HEK293 (cell line): ENCODE results near the gene SRSF2.
A peak's percentile ranks its signal among the peaks of the same experiment; 100 is the strongest.

Experiments used
- CTCF ChIA-PET: fragments of 350-600 bp; formaldehyde crosslinking; extraction: SDS; loops from one replicate; lab custom pipeline; 2021; ENCODE audit warnings: antibody characterized with exemption; lab: Yijun Ruan, JAX
- POLR2A ChIA-PET: fragments of 300-600 bp; formaldehyde crosslinking; extraction: SDS; loops from one replicate; lab custom pipeline; 2020; ENCODE audit warnings: antibody characterized with exemption, inconsistent platforms; lab: Yijun Ruan, JAX
- H3K27ac ChIP-seq: fragments of 200-500 bp; sonication (Bioruptor generic); 2 replicates; pipeline ENCODE4 v1.5.1; 2014; ENCODE audit warnings: low read depth, low read length, control low read depth, inconsistent platforms; ENCODE audit errors: extremely low read depth
- H3K36me3 ChIP-seq, 2 experiments: fragments of 200-500 bp in 1 of 2; sonication (Bioruptor generic) in 1 of 2; 1 replicate in 1 of 2; 2 replicates in 1 of 2; pipeline ENCODE4 v1.5.1; 2014 to 2017; ENCODE audit warnings: inconsistent platforms in 2 of 2, low read length in 2 of 2; ENCODE audit not compliant: control insufficient read depth in 2 of 2, insufficient read depth in 1 of 2
- H3K4me1 ChIP-seq: fragments of 200-500 bp; sonication (Bioruptor generic); 2 replicates; pipeline ENCODE4 v1.5.1; 2014; ENCODE audit warnings: mild to moderate bottlenecking, low read length, inconsistent platforms; ENCODE audit not compliant: control insufficient read depth, insufficient read depth
- H3K4me3 ChIP-seq: 2 replicates; pipeline ENCODE4 v1.5.1; 2011; ENCODE audit warnings: low read depth, mild to moderate bottlenecking, control low read depth, low read length, moderate library complexity
- H3K9me3 ChIP-seq: fragments of 200-500 bp; sonication (Bioruptor generic); 2 replicates; pipeline ENCODE4 v1.5.1; 2014; ENCODE audit warnings: low read depth, low read length, inconsistent platforms; ENCODE audit not compliant: control insufficient read depth, insufficient read depth
- GLIS2 ChIP-seq: fragments of 450-650 bp; formaldehyde crosslinking; IDR thresholded peaks from 2 replicates; pipeline ENCODE4 v1.5.1; 2016; ENCODE audit warnings: missing biosample characterization, missing genetic modification characterization
- HOXA7 ChIP-seq: sonication (generic); formaldehyde crosslinking; IDR thresholded peaks from 2 replicates; pipeline ENCODE4 v1.8.1; 2022; ENCODE audit warnings: missing genetic modification reagents, borderline replicate concordance
- IKZF3 ChIP-seq: fragments of 450-650 bp; IDR thresholded peaks from 2 replicates; pipeline ENCODE4 v1.5.0; 2018; ENCODE audit warnings: missing biosample characterization, mild to moderate bottlenecking, missing genetic modification characterization, moderate library complexity
- ZNF114 ChIP-seq: fragments of 450-650 bp; formaldehyde crosslinking; IDR thresholded peaks from 2 replicates; pipeline ENCODE4 v1.5.0; 2017; ENCODE audit warnings: missing biosample characterization, missing genetic modification characterization
- ZNF18 ChIP-seq: fragments of 450-650 bp; formaldehyde crosslinking; IDR thresholded peaks from 2 replicates; pipeline ENCODE4 v1.5.1; 2016; ENCODE audit warnings: missing biosample characterization, missing genetic modification characterization
- ZNF302 ChIP-seq: fragments of 450-650 bp; formaldehyde crosslinking; IDR thresholded peaks from 2 replicates; pipeline ENCODE4 v1.5.1; 2016; ENCODE audit warnings: missing biosample characterization, missing genetic modification characterization, low read depth
- ZNF341 ChIP-seq: fragments of 450-650 bp; formaldehyde crosslinking; IDR thresholded peaks from 2 replicates; pipeline ENCODE4; 2016; ENCODE audit warnings: low read depth, missing biosample characterization, missing genetic modification characterization
- ZNF37A ChIP-seq: fragments of 450-650 bp; IDR thresholded peaks from 2 replicates; pipeline ENCODE4 v1.5.1; 2018; ENCODE audit warnings: missing biosample characterization, missing genetic modification characterization
- ZNF433 ChIP-seq: fragments of 450-650 bp; formaldehyde crosslinking; IDR thresholded peaks from 2 replicates; pipeline ENCODE4 v1.5.1; 2016; ENCODE audit warnings: missing biosample characterization, missing genetic modification characterization, low read depth
- ZNF530 ChIP-seq: fragments of 450-650 bp; formaldehyde crosslinking; IDR thresholded peaks from 2 replicates; pipeline ENCODE4 v1.5.1; 2016; ENCODE audit warnings: low read depth, missing biosample characterization, missing genetic modification characterization
- ZNF561 ChIP-seq: fragments of 450-650 bp; IDR thresholded peaks from 2 replicates; pipeline ENCODE4 v1.5.1; 2018; ENCODE audit warnings: missing biosample characterization, missing genetic modification characterization, borderline replicate concordance
- ZNF701 ChIP-seq: fragments of 450-650 bp; formaldehyde crosslinking; IDR thresholded peaks from 2 replicates; pipeline ENCODE4 v1.5.1; 2016; ENCODE audit warnings: missing biosample characterization, missing genetic modification characterization
- TF ChIP-seq, protein P1 (sequence below): fragments of 450-650 bp; formaldehyde crosslinking; IDR thresholded peaks from 2 replicates; pipeline ENCODE4 v1.5.1; 2016; ENCODE audit warnings: missing biosample characterization, missing genetic modification characterization
- TF ChIP-seq, protein P2 (sequence below): fragments of 450-650 bp; formaldehyde crosslinking; IDR thresholded peaks from 2 replicates; pipeline ENCODE4 v1.5.1; 2016; ENCODE audit warnings: missing biosample characterization, missing genetic modification characterization

The SRSF2 gene

GRCh38 chr17:76687298-76688164 lies 49.6 kb downstream of the SRSF2 start:
- ChIA-PET POLR2A (interaction anchor here (0.6 to 2.2 kb wide), 6 partner anchors 10 to 50 kb away, joined by 3 to 22 read pairs (median 10); partner anchors contain the start of genes MFSD11, MXRA7 and SRSF2), CTCF (interaction anchor here (0.6 to 14.2 kb wide), 5 partner anchors 10 to 182 kb away, joined by 3 to 175 read pairs (median 3); partner anchors contain the start of gene MXRA7)
- Histone ChIP-seq H3K36me3 (peaks cover 0 to 43% of the 10 kb centered on the region in 2 experiments; a peak in 2 of 3 replicates), H3K4me1 (peaks cover 11% of the 10 kb centered on the region)
- TF ChIP-seq HOXA7 (no peak), GLIS2 (tag by site-specific recombination) (0 out of 2 replicates have a peak, but pooled peaks have one; percentile 43)
- TF ChIP-seq, all 188 proteins: peak for 1
- Histone ChIP-seq H3K4me3 (no peak overlapping the region), H3K9me3 (no peaks in the 10 kb centered on the region), H3K27ac (no peak overlapping the region; the same call in 1 of the 2 replicates)

GRCh38 chr17:76686538-76687297 lies 50.4 kb downstream of the SRSF2 start:
- TF ChIP-seq, protein P1, sequence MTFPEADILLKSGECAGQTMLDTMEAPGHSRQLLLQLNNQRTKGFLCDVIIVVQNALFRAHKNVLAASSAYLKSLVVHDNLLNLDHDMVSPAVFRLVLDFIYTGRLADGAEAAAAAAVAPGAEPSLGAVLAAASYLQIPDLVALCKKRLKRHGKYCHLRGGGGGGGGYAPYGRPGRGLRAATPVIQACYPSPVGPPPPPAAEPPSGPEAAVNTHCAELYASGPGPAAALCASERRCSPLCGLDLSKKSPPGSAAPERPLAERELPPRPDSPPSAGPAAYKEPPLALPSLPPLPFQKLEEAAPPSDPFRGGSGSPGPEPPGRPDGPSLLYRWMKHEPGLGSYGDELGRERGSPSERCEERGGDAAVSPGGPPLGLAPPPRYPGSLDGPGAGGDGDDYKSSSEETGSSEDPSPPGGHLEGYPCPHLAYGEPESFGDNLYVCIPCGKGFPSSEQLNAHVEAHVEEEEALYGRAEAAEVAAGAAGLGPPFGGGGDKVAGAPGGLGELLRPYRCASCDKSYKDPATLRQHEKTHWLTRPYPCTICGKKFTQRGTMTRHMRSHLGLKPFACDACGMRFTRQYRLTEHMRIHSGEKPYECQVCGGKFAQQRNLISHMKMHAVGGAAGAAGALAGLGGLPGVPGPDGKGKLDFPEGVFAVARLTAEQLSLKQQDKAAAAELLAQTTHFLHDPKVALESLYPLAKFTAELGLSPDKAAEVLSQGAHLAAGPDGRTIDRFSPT (tag by site-specific recombination): no peak
- peak; percentile 83 for TF ChIP-seq ZNF341
- POLR2A ChIA-PET: interaction anchor here (0.7 kb wide), 1 partner anchor 17 kb away, joined by 3 read pairs; no protein-coding TSS in a partner anchor

GRCh38 chr17:76685846-76686245 lies 51.3 kb downstream of the SRSF2 start:
- ChIA-PET POLR2A (interaction anchor here (0.7 to 1.7 kb wide), 3 partner anchors 14 to 18 kb away, joined by 3 to 7 read pairs (median 3); no protein-coding TSS in a partner anchor), CTCF (interaction anchor here (0.5 to 14.2 kb wide), 4 partner anchors 30 to 129 kb away, joined by 4 to 175 read pairs (median 6); partner anchors contain the start of gene MXRA7)
- TF ChIP-seq ZNF701 (tag by site-specific recombination): no peak
- no peak for TF ChIP-seq IKZF3 (tag by site-specific recombination)
- no peak for TF ChIP-seq ZNF561
- TF ChIP-seq ZNF530 (tag by site-specific recombination): no peak
- TF ChIP-seq, protein P2, sequence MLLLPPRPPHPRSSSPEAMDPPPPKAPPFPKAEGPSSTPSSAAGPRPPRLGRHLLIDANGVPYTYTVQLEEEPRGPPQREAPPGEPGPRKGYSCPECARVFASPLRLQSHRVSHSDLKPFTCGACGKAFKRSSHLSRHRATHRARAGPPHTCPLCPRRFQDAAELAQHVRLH (tag by site-specific recombination): no peak
- no peak for TF ChIP-seq ZNF433 (tag by site-specific recombination)
- TF ChIP-seq ZNF18: no peak
- no peak for TF ChIP-seq ZNF37A (tag by site-specific recombination)
- no peak for TF ChIP-seq ZNF302
- TF ChIP-seq ZNF114 (tag by site-specific recombination): no peak

More at GRCh38 chr17:76686538-76687297, 50.4 kb downstream of the SRSF2 start:
- no peak overlapping the region for H3K4me3 ChIP-seq
- CTCF ChIA-PET: interaction anchor here (0.7 to 14.2 kb wide), 3 partner anchors 11 to 87 kb away, joined by 3 to 175 read pairs (median 3); partner anchors contain the start of gene MXRA7
- no peaks in the 10 kb centered on the region for H3K9me3 ChIP-seq
- no peak overlapping the region for H3K27ac ChIP-seq
- H3K36me3 ChIP-seq: peaks cover 0 to 48% of the 10 kb centered on the region in 2 experiments; a peak in 2 of 3 replicates
- H3K4me1 ChIP-seq: peaks cover 11% of the 10 kb centered on the region

More at GRCh38 chr17:76685846-76686245, 51.3 kb downstream of the SRSF2 start:
- H3K36me3 ChIP-seq: peaks cover 0 to 48% of the 10 kb centered on the region in 2 experiments; a peak in 2 of 3 replicates
- no peak overlapping the region for H3K4me3 ChIP-seq
- H3K27ac ChIP-seq: no peak overlapping the region
- H3K4me1 ChIP-seq: peaks cover 11% of the 10 kb centered on the region
- H3K9me3 ChIP-seq: no peaks in the 10 kb centered on the region
